ENCODE measurements around the gene CD53. TPM values are rescaled to one million over a fixed set of nuclear protein-coding genes. Genes with fewer than 3 reads are reported as not detected.

CD53 gene
- total and polyA plus RNA-seq, 2 of the 4 experiments (the other 2 are of a cell fraction) = not detected

- Histone ChIP-seq H3K4me1 (ENCODE audit: control insufficient read depth, insufficient read depth, low read length) (no peaks in the 10 kb centered on the region), H2BK20ac (ENCODE audit: low read depth, low read length) (no peak overlapping the region), H4K8ac (ENCODE audit: low read depth in 2 of 2, low read length in 2 of 2) (no peak overlapping the region), H3K9ac (ENCODE audit: low read depth, low read length) (no peak overlapping the region), H3K79me1 (ENCODE audit: low read depth in 1 of 2, low read length in 2 of 2) (no peaks in the 10 kb centered on the region), H3K27me3 (ENCODE audit: control insufficient read depth, insufficient read depth, low read length) (no peaks in the 10 kb centered on the region), H3K56ac (ENCODE audit: extremely low read depth, insufficient read depth, low read length) (no peak overlapping the region), H3K4me2 (ENCODE audit: low read depth, low read length) (no peak overlapping the region), H4K91ac (ENCODE audit: insufficient read depth, low read depth, low read length) (no peak overlapping the region), H2AFZ (replicated peaks; ENCODE audit: low read length, poor library complexity) (no peak overlapping the region), H2BK120ac (ENCODE audit: low read depth, low read length) (no peak overlapping the region), H3K9me1 (ENCODE audit: insufficient read depth, low read length) (no peaks in the 10 kb centered on the region), H3K4me3 (ENCODE audit: insufficient read depth, low read depth, low read length) (no peak overlapping the region), H3K36me3 (ENCODE audit: control insufficient read depth, insufficient read depth, low read length) (no peaks in the 10 kb centered on the region), H2AK9ac (replicated peaks; ENCODE audit: low read depth, low read length, poor library complexity) (no peak overlapping the region), H2BK15ac (ENCODE audit: low read depth, low read length) (no peak overlapping the region), H3K9me3 (ENCODE audit: control insufficient read depth, insufficient read depth, low read length) (no peaks in the 10 kb centered on the region), H3K18ac (ENCODE audit: low read depth, low read length) (no peak overlapping the region), H3K14ac (replicated peaks; ENCODE audit: low read depth, low read length) (no peak overlapping the region), H2BK5ac (ENCODE audit: low read depth, low read length, poor library complexity, severe bottlenecking) (no peak overlapping the region), H3K23ac (ENCODE audit: low read depth, low read length) (no peak overlapping the region), H3K4ac (ENCODE audit: low read depth, low read length) (no peak overlapping the region), H4K5ac (ENCODE audit: low read depth, low read length) (no peak overlapping the region), H3K27ac (ENCODE audit: insufficient read depth, low read length) (no peak overlapping the region), H4K20me1 (ENCODE audit: insufficient read depth, low read length) (no peaks in the 10 kb centered on the region), H2AK5ac (ENCODE audit: low read depth, low read length) (no peak overlapping the region)
- dilution Hi-C loops (cut with HindIII; ENCODE audit: low sequenced_read_pairs, unreplicated experiment) (no loop called here), intact Hi-C loops (cut with micrococcal nuclease) (no loop called here), in situ Hi-C loops (cut with MboI; ENCODE audit: low sequenced_read_pairs) (no loop called here)
- ChIA-PET POLR2A (ENCODE audit: unreplicated experiment) (no interaction called here), CTCF (no interaction called here)
- TF ChIP-seq RCOR1 (IDR thresholded peaks at IDR 0.05; ENCODE audit: insufficient replicate concordance, low read length) (no peak), BHLHE40 (IDR thresholded peaks at IDR 0.05; ENCODE audit: low read depth, low read length) (no peak), MAFK (IDR thresholded peaks at IDR 0.05; ENCODE audit: low read depth, low read length) (no peak), RAD21 (IDR thresholded peaks at IDR 0.05; ENCODE audit: low read length) (no peak), SMC3 (IDR thresholded peaks at IDR 0.05; ENCODE audit: low read depth, low read length) (no peak), ELK1 (IDR thresholded peaks at IDR 0.05; ENCODE audit: borderline replicate concordance, low read depth, low read length) (no peak), RFX5 (IDR thresholded peaks at IDR 0.05; ENCODE audit: low read depth, low read length) (no peak), MXI1 (IDR thresholded peaks at IDR 0.05; ENCODE audit: borderline replicate concordance, low read depth, low read length) (no peak), FOS (IDR thresholded peaks at IDR 0.05; ENCODE audit: low read depth, low read length) (no peak), NFE2L2 (IDR thresholded peaks at IDR 0.05; ENCODE audit: low read depth, low read length) (no peak), POLR2A (IDR thresholded peaks at IDR 0.05; ENCODE audit: low read depth, low read length) (no peak), USF2 (IDR thresholded peaks at IDR 0.05; ENCODE audit: low read depth, low read length) (no peak), CEBPB (IDR thresholded peaks at IDR 0.05; ENCODE audit: low read depth, low read length) (no peak), CHD1 (IDR thresholded peaks at IDR 0.05; ENCODE audit: low read depth, low read length) (no peak), MAZ (IDR thresholded peaks at IDR 0.05; ENCODE audit: borderline replicate concordance, low read depth, low read length) (no peak)
- TF ChIP-seq, protein P1, sequence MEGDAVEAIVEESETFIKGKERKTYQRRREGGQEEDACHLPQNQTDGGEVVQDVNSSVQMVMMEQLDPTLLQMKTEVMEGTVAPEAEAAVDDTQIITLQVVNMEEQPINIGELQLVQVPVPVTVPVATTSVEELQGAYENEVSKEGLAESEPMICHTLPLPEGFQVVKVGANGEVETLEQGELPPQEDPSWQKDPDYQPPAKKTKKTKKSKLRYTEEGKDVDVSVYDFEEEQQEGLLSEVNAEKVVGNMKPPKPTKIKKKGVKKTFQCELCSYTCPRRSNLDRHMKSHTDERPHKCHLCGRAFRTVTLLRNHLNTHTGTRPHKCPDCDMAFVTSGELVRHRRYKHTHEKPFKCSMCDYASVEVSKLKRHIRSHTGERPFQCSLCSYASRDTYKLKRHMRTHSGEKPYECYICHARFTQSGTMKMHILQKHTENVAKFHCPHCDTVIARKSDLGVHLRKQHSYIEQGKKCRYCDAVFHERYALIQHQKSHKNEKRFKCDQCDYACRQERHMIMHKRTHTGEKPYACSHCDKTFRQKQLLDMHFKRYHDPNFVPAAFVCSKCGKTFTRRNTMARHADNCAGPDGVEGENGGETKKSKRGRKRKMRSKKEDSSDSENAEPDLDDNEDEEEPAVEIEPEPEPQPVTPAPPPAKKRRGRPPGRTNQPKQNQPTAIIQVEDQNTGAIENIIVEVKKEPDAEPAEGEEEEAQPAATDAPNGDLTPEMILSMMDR (conservative IDR thresholded peaks at IDR 0.05; ENCODE audit: low read depth, low read length) = no peak
- DNase-seq (no peak), ATAC-seq (ENCODE audit: low read depth) (no peak)
- WGBS, 2 experiments (ENCODE audit: extremely low coverage in 2 of 2, insufficient read length in 1 of 2) = no CpG with 5 or more reads among the region's 2 CpGs
- BruUV-seq (replicated peaks) = no TSS peak
Observed at GRCh38 chr1:110859062-110859461, 13.9 kb upstream of the CD53 start.

Measured in IMR-90 (cell line).